ENCODE results near the gene ZNF385A. TPM values are rescaled to one million over a fixed set of nuclear protein-coding genes. Genes with fewer than 3 reads are reported as not detected.

The ZNF385A gene
- total RNA-seq, 2 donors from 2014 or later, result 3.1 to 7.3 TPM

DNA sequence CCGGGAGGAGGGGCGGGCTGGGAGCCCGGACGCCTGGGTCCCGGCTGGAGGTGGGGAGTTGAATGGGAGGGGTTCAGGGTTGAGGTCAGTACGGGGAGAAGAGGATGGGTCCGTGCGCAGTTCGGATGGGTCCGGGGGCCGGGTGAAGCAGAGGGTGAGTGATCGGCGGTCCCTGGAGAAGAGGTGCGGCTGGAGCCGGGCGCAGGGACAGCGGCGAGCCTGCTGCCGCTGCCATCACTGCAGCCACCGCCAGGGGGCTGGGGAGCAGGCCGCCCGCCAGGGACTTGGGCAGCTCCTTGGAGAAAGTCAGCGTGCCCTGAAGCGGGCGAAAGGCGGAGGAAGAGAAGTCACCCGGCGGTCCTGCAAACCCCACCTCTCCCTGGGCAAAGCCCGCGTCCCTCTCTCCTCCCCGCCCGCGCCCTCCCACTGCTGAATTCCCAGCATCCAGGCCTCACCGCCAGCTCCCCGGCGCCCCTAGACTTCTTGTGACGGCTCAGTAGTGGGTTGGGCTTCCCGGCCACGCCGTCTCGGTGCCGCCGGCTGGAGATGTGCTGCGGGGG, 14.3 kb downstream of the ZNF385A start:
- DNase-seq (peak; percentile 71 to 82 (median 80)), ATAC-seq (peak; percentile 84)
- 9 to 16% methylated on average over 12 to 43 of the region's 44 CpGs for WGBS, 2 donors
- Histone ChIP-seq H3K27ac (no peak overlapping the region), H3K4me3 (no peak overlapping the region), H3K4me1 (peaks cover 33% of the 10 kb centered on the region), H3K27me3 (no peaks in the 10 kb centered on the region), H3K36me3 (replicated peaks in 1 of 2; ENCODE audit: insufficient read depth in 1 of 2, low read depth in 2 of 2) (no peaks in the 10 kb centered on the region), H3K9me3 (no peaks in the 10 kb centered on the region)
- TF ChIP-seq, protein P1, sequence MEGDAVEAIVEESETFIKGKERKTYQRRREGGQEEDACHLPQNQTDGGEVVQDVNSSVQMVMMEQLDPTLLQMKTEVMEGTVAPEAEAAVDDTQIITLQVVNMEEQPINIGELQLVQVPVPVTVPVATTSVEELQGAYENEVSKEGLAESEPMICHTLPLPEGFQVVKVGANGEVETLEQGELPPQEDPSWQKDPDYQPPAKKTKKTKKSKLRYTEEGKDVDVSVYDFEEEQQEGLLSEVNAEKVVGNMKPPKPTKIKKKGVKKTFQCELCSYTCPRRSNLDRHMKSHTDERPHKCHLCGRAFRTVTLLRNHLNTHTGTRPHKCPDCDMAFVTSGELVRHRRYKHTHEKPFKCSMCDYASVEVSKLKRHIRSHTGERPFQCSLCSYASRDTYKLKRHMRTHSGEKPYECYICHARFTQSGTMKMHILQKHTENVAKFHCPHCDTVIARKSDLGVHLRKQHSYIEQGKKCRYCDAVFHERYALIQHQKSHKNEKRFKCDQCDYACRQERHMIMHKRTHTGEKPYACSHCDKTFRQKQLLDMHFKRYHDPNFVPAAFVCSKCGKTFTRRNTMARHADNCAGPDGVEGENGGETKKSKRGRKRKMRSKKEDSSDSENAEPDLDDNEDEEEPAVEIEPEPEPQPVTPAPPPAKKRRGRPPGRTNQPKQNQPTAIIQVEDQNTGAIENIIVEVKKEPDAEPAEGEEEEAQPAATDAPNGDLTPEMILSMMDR (IDR thresholded peaks at IDR 0.05), result peak; percentile 87 to 97 (median 92)
- TF ChIP-seq POLR2A (IDR thresholded peaks at IDR 0.05), result no peak
- intact Hi-C loops (cut with DNase I), result no loop called here

DNA sequence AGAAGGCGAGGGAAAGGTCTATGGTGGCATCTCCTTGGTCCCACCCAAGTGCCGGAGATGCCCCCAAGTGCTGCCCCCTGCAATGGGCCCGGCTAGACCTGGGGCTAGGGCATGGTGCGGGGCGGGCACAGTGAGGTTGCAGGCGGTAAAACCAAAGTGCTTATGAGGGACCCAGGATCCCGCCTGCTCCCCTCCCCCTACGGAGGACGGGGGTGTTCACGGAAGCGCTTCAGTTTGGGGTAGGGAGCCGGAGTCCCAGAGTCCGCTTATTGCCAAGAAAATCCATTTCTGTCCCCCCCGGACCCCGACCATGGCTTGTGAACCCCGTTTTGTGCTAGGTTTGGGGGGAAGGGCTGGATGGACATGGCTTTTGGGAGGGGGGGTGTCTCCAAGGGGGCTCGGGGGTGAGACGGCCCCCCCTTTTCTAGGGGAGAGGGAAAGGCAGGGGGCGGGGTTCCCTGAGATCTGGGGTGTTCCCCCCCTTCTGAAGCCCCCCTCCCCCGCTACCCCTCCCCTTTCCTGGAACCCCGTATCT, 14.9 kb downstream of the ZNF385A start:
- no peak for ATAC-seq
- intact Hi-C loops (cut with DNase I), result loop anchor here (10.0 kb wide), 2 partner anchors 115 to 145 kb away; no protein-coding TSS in a partner anchor
- H3K27ac ChIP-seq, result no peak overlapping the region
- no peaks in the 10 kb centered on the region for H3K27me3 ChIP-seq
- DNase-seq, result no peak
- H3K4me1 ChIP-seq, result peaks cover 33% of the 10 kb centered on the region
- TF ChIP-seq, protein P1 (IDR thresholded peaks at IDR 0.05), result no peak
- TF ChIP-seq POLR2A (IDR thresholded peaks at IDR 0.05), result no peak
- H3K36me3 ChIP-seq (replicated peaks in 1 of 2; ENCODE audit: insufficient read depth in 1 of 2, low read depth in 2 of 2), result no peaks in the 10 kb centered on the region
- H3K4me3 ChIP-seq, result no peak overlapping the region
- H3K9me3 ChIP-seq, result no peaks in the 10 kb centered on the region
- WGBS, 2 donors, result 45 to 54% methylated on average over 5 to 19 of the region's 21 CpGs

DNA sequence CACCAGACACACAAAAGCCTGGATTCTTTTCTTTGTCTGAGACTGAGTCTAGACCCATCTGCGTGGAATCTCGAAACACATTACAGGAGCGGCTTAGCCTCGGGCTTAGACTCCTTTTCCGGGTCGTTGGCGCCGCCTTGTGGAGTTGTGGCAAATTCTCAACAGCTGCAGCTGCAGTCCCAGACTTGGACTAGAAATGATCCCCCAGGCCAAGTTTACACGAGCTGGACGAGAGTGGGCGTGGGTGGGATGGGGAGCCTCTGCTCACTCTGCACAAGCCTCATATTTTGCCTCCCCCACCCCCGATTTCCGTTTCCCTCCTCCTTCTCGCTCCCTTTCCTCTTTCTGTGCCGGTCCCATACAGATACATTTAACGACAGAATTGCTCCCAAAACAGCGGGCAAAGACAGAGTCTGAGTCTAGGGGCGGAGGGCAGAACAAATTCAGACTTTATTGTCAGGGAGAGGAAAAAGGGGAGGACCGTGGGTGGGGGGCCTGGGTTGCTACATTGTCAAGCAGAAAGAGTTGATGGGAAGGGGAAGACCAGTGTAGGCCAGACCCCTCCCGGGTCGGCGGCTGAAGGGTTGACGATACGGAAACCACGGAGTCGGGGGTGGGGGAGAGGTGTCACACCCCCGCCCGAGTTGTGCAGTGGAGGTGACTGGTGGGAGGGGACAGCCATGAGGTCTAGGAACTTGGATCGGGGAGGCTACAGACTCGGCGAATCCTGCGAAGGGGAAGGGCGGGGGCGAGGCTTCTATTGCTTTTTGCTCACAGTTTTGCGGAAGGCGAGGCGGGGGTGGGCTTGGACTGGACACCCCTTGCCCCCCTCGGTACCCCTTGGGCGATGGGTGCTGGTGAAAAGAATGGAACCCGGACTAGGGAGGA, 15.6 kb downstream of the ZNF385A start:
- WGBS, 2 donors, result 22 to 31% methylated on average over 33 to 40 of the region's 40 CpGs
- ATAC-seq (peak; percentile 86), DNase-seq (peak; percentile 91 to 93 (median 92))
- TF ChIP-seq POLR2A (IDR thresholded peaks at IDR 0.05), result no peak
- TF ChIP-seq, protein P1 (IDR thresholded peaks at IDR 0.05), result peak; percentile 67 to 89 (median 83)
- Histone ChIP-seq H3K4me3 (no peak overlapping the region), H3K4me1 (peaks cover 33% of the 10 kb centered on the region), H3K27me3 (no peaks in the 10 kb centered on the region), H3K9me3 (no peaks in the 10 kb centered on the region), H3K36me3 (replicated peaks in 1 of 2; ENCODE audit: insufficient read depth in 1 of 2, low read depth in 2 of 2) (no peaks in the 10 kb centered on the region), H3K27ac (no peak overlapping the region)
- intact Hi-C loops (cut with DNase I), result loop anchor here (10.0 kb wide), 2 partner anchors 114 to 144 kb away; no protein-coding TSS in a partner anchor

DNA sequence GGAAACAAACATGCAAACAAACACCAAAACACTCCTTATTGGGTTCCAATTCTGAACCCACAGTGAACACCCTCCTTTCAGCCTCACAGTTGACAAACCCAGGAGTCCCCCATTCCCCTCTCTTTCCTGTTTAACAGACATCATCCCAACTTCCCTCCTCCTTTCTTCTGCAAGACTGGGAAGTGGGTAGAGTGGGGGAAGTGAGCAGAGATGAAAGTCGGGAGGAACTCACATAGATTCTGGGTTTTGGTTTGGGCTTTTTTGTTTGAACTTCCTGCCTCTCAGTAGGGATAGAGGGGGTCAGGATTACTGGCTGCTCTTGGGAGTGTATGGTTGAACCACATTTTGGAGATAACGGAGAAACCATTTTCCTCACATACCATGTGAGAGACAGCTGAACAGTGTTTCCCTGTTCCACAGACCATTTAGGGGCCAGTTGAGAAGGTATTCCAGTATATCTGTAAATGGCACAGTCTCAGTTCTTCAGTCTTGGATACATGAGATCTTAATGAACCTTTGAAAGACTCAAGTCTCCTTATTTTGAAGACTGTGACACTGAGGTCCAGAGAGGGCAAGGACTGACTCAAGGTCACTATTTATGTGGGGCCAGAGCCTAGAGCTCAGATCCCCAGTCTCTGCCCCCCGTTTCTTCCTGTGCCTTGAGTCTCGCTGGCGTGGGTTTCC, 16.4 kb downstream of the ZNF385A start:
- Histone ChIP-seq H3K4me1 (peaks cover 33% of the 10 kb centered on the region), H3K27me3 (no peaks in the 10 kb centered on the region), H3K27ac (no peak overlapping the region), H3K9me3 (no peaks in the 10 kb centered on the region), H3K4me3 (no peak overlapping the region), H3K36me3 (replicated peaks in 1 of 2; ENCODE audit: insufficient read depth in 1 of 2, low read depth in 2 of 2) (no peaks in the 10 kb centered on the region)
- intact Hi-C loops (cut with DNase I), result loop anchor here (10.0 kb wide), 2 partner anchors 113 to 143 kb away; no protein-coding TSS in a partner anchor
- 27 to 29% methylated on average over 5 of the region's 5 CpGs for WGBS, 2 donors
- TF ChIP-seq POLR2A (IDR thresholded peaks at IDR 0.05), result no peak
- TF ChIP-seq, protein P1 (IDR thresholded peaks at IDR 0.05), result no peak
- no peak for DNase-seq
- ATAC-seq, result no peak
